GM12878 (cell line): ENCODE measurements around the gene CYP1B1. TPM values are rescaled to one million over a fixed set of nuclear protein-coding genes. Genes with fewer than 3 reads are reported as not detected.
A peak's percentile ranks its signal among the peaks of the same experiment; 100 is the strongest.

Experiments used
- ATAC-seq: fragments of 200-7000 bp; cut with Tn5 transposase; 3 replicates; pipeline ENCODE4 v1.9.1; 2020; ENCODE audit warnings: mild to moderate bottlenecking, moderate library complexity
- BruUV-seq: library from RNA; stranded (reverse); fragments of 400-500 nt; replicated peaks from 2 replicates; lab custom pipeline; 2021; lab: Mats Ljungman, UMichigan
- CTCF ChIA-PET: fragments of 300-600 bp; sonication (Branson Sonifier 250); formaldehyde crosslinking; extraction: SDS; loops from one replicate; lab custom pipeline; 2021; ENCODE audit warnings: inconsistent platforms; lab: Yijun Ruan, JAX
- POLR2A ChIA-PET: fragments of 350-600 bp; formaldehyde crosslinking; extraction: SDS; loops from one replicate; lab custom pipeline; 2021; ENCODE audit warnings: inconsistent platforms; lab: Charles Lee
- RAD21 ChIA-PET: fragments of 300-600 bp; sonication (Branson Sonifier 250); formaldehyde crosslinking; loops from one replicate; lab custom pipeline; 2023; ENCODE audit warnings: antibody characterized with exemption; ENCODE audit not compliant: unreplicated experiment; lab: Charles Lee
- SMC1A ChIA-PET: fragments of 300-600 bp; sonication (Branson Sonifier 250); formaldehyde crosslinking; loops from one replicate; lab custom pipeline; 2023; ENCODE audit not compliant: unreplicated experiment, uncharacterized antibody; lab: Charles Lee
- DNase-seq: peaks from one replicate; pipeline ENCODE4 v3.0.0-alpha.2; 2011; ENCODE audit warnings: low read depth, low spot score
- FAIRE-seq: peaks from 3 replicates; lab custom pipeline; 2011; peaks lifted over from hg19 to GRCh38; lab: Jason Lieb, UNC
- H2AFZ ChIP-seq: 2 replicates; pipeline ENCODE4 v1.6.0; 2011; ENCODE audit warnings: low read depth, low read length, control low read depth; ENCODE audit not compliant: control insufficient read depth
- H3K27ac ChIP-seq: 2 replicates; pipeline ENCODE4 v1.5.1; 2011; ENCODE audit warnings: control low read depth; ENCODE audit not compliant: control insufficient read depth, insufficient read depth
- H3K27me3 ChIP-seq, 2 experiments: replicated peaks in 1 of 2; 2 replicates each; pipeline versions ENCODE4 v1.6.0 to v1.6.1; 2011; ENCODE audit warnings: low read length in 1 of 2; ENCODE audit not compliant: control insufficient read depth in 2 of 2, insufficient read depth in 2 of 2
- H3K36me3 ChIP-seq, 2 experiments: 2 replicates each; pipeline ENCODE4 v1.5.1; 2011; ENCODE audit warnings: low read length in 1 of 2; ENCODE audit not compliant: control insufficient read depth in 2 of 2, insufficient read depth in 2 of 2
- H3K4me1 ChIP-seq: 2 replicates; pipeline ENCODE4 v1.6.1; 2011; ENCODE audit warnings: mild to moderate bottlenecking, low read length, moderate library complexity, mixed read lengths; ENCODE audit not compliant: control insufficient read depth, insufficient read depth
- H3K4me2 ChIP-seq: 2 replicates; pipeline ENCODE4 v1.6.0; 2011; ENCODE audit warnings: control low read depth; ENCODE audit not compliant: control insufficient read depth, insufficient read depth
- H3K4me3 ChIP-seq: fragments of 200-600 bp; sonication (generic); 2 replicates; pipeline ENCODE4 v1.5.1; 2016
- H3K79me2 ChIP-seq: 2 replicates; pipeline ENCODE4 v1.6.0; 2011; ENCODE audit warnings: low read length; ENCODE audit not compliant: control insufficient read depth, insufficient read depth
- H3K9ac ChIP-seq: 2 replicates; pipeline ENCODE4 v1.8.0; 2011; ENCODE audit warnings: low read length, control low read depth, mixed read lengths; ENCODE audit not compliant: control insufficient read depth, insufficient read depth
- H3K9me3 ChIP-seq: replicated peaks from 3 replicates; pipeline ENCODE4 v1.5.1; 2011; ENCODE audit warnings: mild to moderate bottlenecking, low read length; ENCODE audit not compliant: control insufficient read depth, insufficient read depth
- H4K20me1 ChIP-seq: 2 replicates; pipeline ENCODE4 v1.6.0; 2011; ENCODE audit not compliant: control insufficient read depth, insufficient read depth
- E2F4 ChIP-seq: IDR thresholded peaks from 2 replicates; pipeline ENCODE4 v1.6.1; 2012; ENCODE audit warnings: low read depth, low read length, improper control_type of control experiment
- LARP7 ChIP-seq: fragments of 450-650 bp; IDR thresholded peaks from 2 replicates; pipeline ENCODE4 v1.6.1; 2017; ENCODE audit warnings: mild to moderate bottlenecking
- PML ChIP-seq: IDR thresholded peaks from 2 replicates; pipeline ENCODE4 v1.6.1; 2012; ENCODE audit warnings: low read length, inconsistent platforms
- ZBTB40 ChIP-seq: fragments of 450-650 bp; IDR thresholded peaks from 2 replicates; pipeline ENCODE4 v1.6.1; 2016; ENCODE audit warnings: mild to moderate bottlenecking, moderate library complexity, borderline replicate concordance
- WGBS: methylation state at CpG from one replicate; pipeline ENCODE4 v1.1.6; 2016; ENCODE audit warnings: low lambda C conversion rate; ENCODE audit not compliant: insufficient replicate concordance, insufficient coverage; ENCODE audit errors: missing lambda C conversion rate; 5-methylcytosine and 5-hydroxymethylcytosine counted together
- in situ Hi-C: fragments of 300-500 bp; cut with MboI; formaldehyde crosslinking; loops from 9 replicates; pipeline ENCODE4 v1.14.3; 2018; ENCODE audit warnings: mixed read lengths
- intact Hi-C: fragments of 100-400 bp; cut with micrococcal nuclease; formaldehyde crosslinking; loops from one replicate; pipeline ENCODE4 v1.14.2; 2022; ENCODE audit not compliant: unreplicated experiment
- polyA plus RNA-seq, 11 experiments: library from polyadenylated mRNA; depleted of rRNA in 4 of 11; unstranded in 6 of 11; stranded (reverse) in 5 of 11; fragments of >200 nt; fragmentation: Nextera tagmentation in 4 of 11; fragmentation: Illumina TruSeq in 1 of 11; extraction: Ambion mirVana in 4 of 11; extraction: Trizol in 1 of 11; gene quantifications; 1 replicate in 1 of 11; 2 replicates in 10 of 11; pipeline versions ENCODE4 v1.2.1 to v1.2.3, GENCODE V29; 2011 to 2016; ENCODE audit warnings: inconsistent platforms in 2 of 11, missing spikeins in 2 of 11, low read depth in 1 of 11
- total RNA-seq, 4 experiments: library from RNA; depleted of rRNA in 3 of 4; stranded (reverse); fragments of >200 nt in 3 of 4; fragmentation: Illumina TruSeq in 1 of 4; extraction: Trizol in 1 of 4; gene quantifications; 2 replicates each; pipeline versions ENCODE4 v1.2.1 to v1.2.3, GENCODE V29; 2013 to 2021

Gene CYP1B1
- total and polyA plus RNA-seq, 10 of the 15 experiments (the other 5 are each of a cell fraction or from before 2014, with no cell fraction given): 0.35 to 29.7 (median 3.4) TPM

- Histone ChIP-seq H3K9ac (0 out of 2 replicates have a peak overlapping the region, but pooled peaks have one; percentile 24), H3K79me2 (no peaks in the 10 kb centered on the region; the same call in 1 of the 2 replicates), H3K4me2 (no peak overlapping the region), H3K9me3 (no peaks in the 10 kb centered on the region; the same call in 2 of the 3 replicates), H2AFZ (no peak overlapping the region), H3K4me3 (no peak overlapping the region), H3K4me1 (peaks cover 34% of the 10 kb centered on the region), H4K20me1 (no peaks in the 10 kb centered on the region), H3K36me3 (no peaks in the 10 kb centered on the region), H3K27ac (peak overlapping the region; percentile 80), H3K27me3 (no peaks in the 10 kb centered on the region)
- in situ Hi-C loops: no loop called here
- BruUV-seq: no TSS peak
- no peak for FAIRE-seq
- ChIA-PET SMC1A (interaction anchor here (0.8 to 2.7 kb wide), 2 partner anchors 12 to 220 kb away, joined by 3 to 9 read pairs; no protein-coding TSS in a partner anchor), POLR2A (no interaction called here), CTCF (interaction anchor here (1.1 kb wide), 1 partner anchor 177 kb away, joined by 4 read pairs; no protein-coding TSS in a partner anchor), RAD21 (interaction anchor here (1.2 to 2.2 kb wide), 2 partner anchors 12 to 59 kb away, joined by 3 to 5 read pairs; no protein-coding TSS in a partner anchor)
- intact Hi-C loops: no loop called here
- 67% methylated on average over 2 of the region's 2 CpGs for WGBS
- TF ChIP-seq LARP7 (no peak), E2F4 (no peak), PML (no peak), ZBTB40 (no peak)
- no peak for ATAC-seq
- DNase-seq: no peak
These were observed 21.5 kb upstream of the CYP1B1 start for GRCh38 chr2:38097258-38097987.
